ENCODE measurements around the gene AGAP3.

The AGAP3 gene

DNA sequence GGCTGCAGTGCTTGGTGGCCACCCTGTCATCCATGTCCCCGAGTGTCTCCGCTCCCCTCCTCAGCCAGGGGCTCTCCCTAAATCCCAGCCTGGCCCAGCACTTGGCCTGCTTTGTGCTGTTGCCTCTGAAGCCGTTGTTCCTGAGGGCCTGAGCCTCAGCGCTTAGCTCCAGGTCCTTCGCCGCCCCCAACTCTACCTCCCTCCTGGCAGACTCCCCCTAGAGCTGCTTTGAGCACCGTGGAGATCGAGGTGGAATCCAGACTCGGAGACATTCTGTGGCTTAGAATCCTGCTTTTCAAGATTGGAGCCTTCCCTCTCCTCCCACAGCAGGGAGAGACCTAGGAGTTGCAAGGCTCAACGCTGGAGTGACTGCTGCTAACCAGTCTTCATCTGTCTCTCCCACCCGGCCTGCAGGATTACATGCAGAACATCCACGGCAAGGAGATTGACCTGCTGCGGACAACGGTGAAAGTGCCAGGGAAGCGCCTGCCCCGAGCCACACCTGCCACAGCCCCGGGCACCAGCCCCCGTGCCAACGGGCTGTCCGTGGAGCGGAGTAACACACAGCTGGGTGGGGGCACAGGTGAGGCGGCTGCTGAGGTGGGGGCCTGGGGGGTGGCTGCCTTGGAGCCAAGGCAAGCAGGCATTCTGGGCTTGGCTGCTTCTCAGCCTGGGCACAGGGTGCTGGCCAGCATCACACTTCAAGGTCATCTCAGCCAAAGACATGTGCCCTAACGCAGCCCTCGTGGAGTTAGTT is 47.9 kb downstream of the AGAP3 start:
- H3K27ac ChIP-seq (ENCODE audit: low read length), result no peak overlapping the region
- H3K4me1 ChIP-seq (ENCODE audit: low read length), result no peaks in the 10 kb centered on the region
- H3K79me2 ChIP-seq (ENCODE audit: low read length), result no peaks in the 10 kb centered on the region
- H3K27me3 ChIP-seq (ENCODE audit: low read depth, low read length), result no peaks in the 10 kb centered on the region
- TF ChIP-seq, protein P1, sequence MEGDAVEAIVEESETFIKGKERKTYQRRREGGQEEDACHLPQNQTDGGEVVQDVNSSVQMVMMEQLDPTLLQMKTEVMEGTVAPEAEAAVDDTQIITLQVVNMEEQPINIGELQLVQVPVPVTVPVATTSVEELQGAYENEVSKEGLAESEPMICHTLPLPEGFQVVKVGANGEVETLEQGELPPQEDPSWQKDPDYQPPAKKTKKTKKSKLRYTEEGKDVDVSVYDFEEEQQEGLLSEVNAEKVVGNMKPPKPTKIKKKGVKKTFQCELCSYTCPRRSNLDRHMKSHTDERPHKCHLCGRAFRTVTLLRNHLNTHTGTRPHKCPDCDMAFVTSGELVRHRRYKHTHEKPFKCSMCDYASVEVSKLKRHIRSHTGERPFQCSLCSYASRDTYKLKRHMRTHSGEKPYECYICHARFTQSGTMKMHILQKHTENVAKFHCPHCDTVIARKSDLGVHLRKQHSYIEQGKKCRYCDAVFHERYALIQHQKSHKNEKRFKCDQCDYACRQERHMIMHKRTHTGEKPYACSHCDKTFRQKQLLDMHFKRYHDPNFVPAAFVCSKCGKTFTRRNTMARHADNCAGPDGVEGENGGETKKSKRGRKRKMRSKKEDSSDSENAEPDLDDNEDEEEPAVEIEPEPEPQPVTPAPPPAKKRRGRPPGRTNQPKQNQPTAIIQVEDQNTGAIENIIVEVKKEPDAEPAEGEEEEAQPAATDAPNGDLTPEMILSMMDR (IDR thresholded peaks at IDR 0.05; ENCODE audit: low read depth, low read length), result no peak
- TF ChIP-seq EZH2phosphoT487 (IDR thresholded peaks at IDR 0.05; ENCODE audit: low read depth), result no peak
- no peaks in the 10 kb centered on the region for H3K36me3 ChIP-seq (replicated peaks; ENCODE audit: low read depth, low read length)
- H3K9me3 ChIP-seq (ENCODE audit: insufficient read depth, low read length), result no peaks in the 10 kb centered on the region
- no peak overlapping the region for H3K9ac ChIP-seq (ENCODE audit: low read length)
- no peak overlapping the region for H3K4me2 ChIP-seq (ENCODE audit: low read length)
- no peak overlapping the region for H2AFZ ChIP-seq (ENCODE audit: low read depth, low read length)
- H4K20me1 ChIP-seq (ENCODE audit: insufficient read depth, low read length), result no peaks in the 10 kb centered on the region
- no peak overlapping the region for H3K4me3 ChIP-seq (ENCODE audit: low read length)

DNA sequence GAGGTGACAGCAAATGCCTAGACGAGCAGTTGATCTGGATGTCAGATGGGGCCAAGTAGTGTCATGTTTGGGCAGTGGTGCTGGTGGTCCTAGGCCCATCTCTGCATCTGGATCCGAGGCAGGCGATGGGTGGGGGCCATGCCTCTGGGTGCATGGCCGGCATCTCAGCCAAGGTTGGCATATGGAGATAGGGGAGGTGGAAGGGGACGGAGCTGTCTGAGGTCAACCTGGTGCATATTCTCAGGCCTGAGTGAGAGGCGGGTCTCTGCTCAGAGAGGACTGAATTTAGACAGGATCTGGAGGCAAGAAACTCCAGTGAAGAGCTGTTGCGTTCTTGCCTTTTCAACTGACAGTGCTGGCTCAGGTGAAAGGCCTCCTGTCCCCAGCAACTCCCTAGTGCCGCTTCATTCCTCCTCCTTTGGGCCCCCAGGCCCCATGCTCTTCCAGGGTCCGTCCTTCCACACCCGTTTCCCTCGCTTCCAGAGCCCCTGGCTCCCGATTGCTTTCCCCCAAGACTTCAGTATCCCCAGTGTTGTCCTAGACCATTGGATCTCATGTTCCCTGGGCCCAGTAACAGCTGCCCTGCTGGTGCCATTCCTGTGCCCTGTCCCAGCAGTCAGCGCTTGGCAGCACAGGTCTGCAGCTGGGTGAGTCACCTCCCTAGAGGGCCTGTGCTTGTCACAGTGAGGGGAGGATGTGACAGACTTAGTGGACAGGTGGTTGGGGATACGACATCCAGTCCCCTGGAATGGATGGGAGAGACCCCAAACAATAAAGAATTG is 48.7 kb downstream of the AGAP3 start:
- H3K4me2 ChIP-seq (ENCODE audit: low read length), result no peak overlapping the region
- no peak overlapping the region for H3K27ac ChIP-seq (ENCODE audit: low read length)
- no peaks in the 10 kb centered on the region for H3K27me3 ChIP-seq (ENCODE audit: low read depth, low read length)
- no peaks in the 10 kb centered on the region for H3K79me2 ChIP-seq (ENCODE audit: low read length)
- no peak overlapping the region for H2AFZ ChIP-seq (ENCODE audit: low read depth, low read length)
- H3K4me3 ChIP-seq (ENCODE audit: low read length), result no peak overlapping the region
- H3K9me3 ChIP-seq (ENCODE audit: insufficient read depth, low read length), result no peaks in the 10 kb centered on the region
- TF ChIP-seq, protein P1 (IDR thresholded peaks at IDR 0.05; ENCODE audit: low read depth, low read length), result no peak
- TF ChIP-seq EZH2phosphoT487 (IDR thresholded peaks at IDR 0.05; ENCODE audit: low read depth), result no peak
- H3K4me1 ChIP-seq (ENCODE audit: low read length), result no peaks in the 10 kb centered on the region
- no peaks in the 10 kb centered on the region for H3K36me3 ChIP-seq (replicated peaks; ENCODE audit: low read depth, low read length)
- no peaks in the 10 kb centered on the region for H4K20me1 ChIP-seq (ENCODE audit: insufficient read depth, low read length)
- no peak overlapping the region for H3K9ac ChIP-seq (ENCODE audit: low read length)

DNA sequence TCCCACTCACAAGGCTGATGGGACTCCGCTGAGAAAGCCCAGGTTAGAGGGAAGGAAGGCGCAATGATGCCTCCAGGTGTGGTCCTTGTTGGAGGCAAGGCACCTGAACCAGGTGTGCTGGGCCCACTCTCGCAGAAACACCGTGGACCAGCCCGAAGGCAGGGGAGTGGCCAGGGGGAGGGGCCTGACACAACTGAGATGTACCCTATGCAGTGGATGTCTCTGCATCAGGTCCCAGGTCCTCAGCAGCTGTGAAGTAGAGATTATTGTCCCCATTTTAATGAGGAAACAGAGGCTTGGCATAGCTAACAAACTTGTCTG is 49.2 kb downstream of the AGAP3 start:
- Histone ChIP-seq H3K79me2 (ENCODE audit: low read length) (no peaks in the 10 kb centered on the region), H3K9ac (ENCODE audit: low read length) (no peak overlapping the region), H3K4me2 (ENCODE audit: low read length) (no peak overlapping the region), H2AFZ (ENCODE audit: low read depth, low read length) (no peak overlapping the region), H3K36me3 (replicated peaks; ENCODE audit: low read depth, low read length) (no peaks in the 10 kb centered on the region), H3K27me3 (ENCODE audit: low read depth, low read length) (no peaks in the 10 kb centered on the region), H3K27ac (ENCODE audit: low read length) (no peak overlapping the region), H3K4me3 (ENCODE audit: low read length) (no peak overlapping the region), H3K4me1 (ENCODE audit: low read length) (no peaks in the 10 kb centered on the region), H4K20me1 (ENCODE audit: insufficient read depth, low read length) (no peaks in the 10 kb centered on the region), H3K9me3 (ENCODE audit: insufficient read depth, low read length) (no peaks in the 10 kb centered on the region)
- TF ChIP-seq, protein P1 (IDR thresholded peaks at IDR 0.05; ENCODE audit: low read depth, low read length), result no peak
- TF ChIP-seq EZH2phosphoT487 (IDR thresholded peaks at IDR 0.05; ENCODE audit: low read depth), result no peak

Measured in OCI-LY3 (cell line).